ENCODE data around the gene SND1. TPM values are rescaled to one million over a fixed set of nuclear protein-coding genes. Genes with fewer than 3 reads are reported as not detected.

The SND1 gene
- total RNA-seq, 2 experiments from 2014 or later, result 193 to 214 TPM

DNA sequence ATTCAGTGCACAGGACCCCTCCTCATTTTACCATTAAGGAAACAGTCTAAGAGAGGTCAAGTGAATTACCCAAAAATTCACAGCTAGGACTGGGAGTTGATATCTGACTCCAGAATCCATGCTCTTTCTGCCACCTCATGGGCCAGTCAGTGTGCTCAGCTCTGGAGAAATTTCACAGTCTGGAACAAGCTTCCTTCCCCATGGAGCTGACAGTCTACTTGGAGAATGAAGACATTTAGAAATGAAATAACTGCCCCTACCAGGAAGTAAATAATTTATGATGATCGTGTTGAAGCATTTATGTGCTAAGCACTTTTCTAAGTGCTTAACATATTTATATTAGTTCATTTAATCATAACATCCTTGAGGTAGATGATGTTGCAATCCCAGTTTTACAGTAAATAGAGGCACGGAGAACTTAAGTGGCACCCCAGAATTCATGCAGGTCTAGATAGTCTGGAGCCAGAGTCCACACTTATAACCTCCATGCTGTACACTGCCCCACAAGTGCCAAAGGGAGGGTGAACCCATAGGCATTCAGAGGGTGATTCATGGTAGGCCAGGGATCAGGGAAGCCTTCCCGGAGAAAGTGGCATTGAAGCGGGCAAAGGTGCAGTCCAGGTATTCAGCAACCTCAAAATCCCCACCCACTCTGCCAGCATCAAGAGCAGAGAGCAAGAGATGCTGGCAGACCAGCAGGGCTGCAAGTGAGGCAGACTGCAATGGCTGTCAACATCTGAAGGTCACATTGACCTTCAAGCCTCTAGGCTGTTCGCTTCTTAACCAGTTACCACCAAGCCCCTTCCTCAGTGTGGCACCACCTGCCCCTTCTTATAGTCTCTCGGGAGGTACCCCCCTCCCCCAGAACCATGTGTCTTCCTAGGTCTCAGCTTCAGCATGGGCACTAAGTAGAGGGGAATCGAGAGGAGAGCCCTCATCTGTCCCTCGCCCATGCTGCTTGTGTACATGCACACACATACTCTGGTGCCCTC is 417.7 kb downstream of the SND1 start:
- no peaks in the 10 kb centered on the region for H3K27me3 Mint-ChIP-seq
- intact Hi-C loops (cut with DNase I, micrococcal nuclease), result no loop called here
- no peak overlapping the region for H3K4me3 Mint-ChIP-seq
- peaks cover 27% of the 10 kb centered on the region for H3K4me1 Mint-ChIP-seq
- POLR2A ChIA-PET, result no interaction called here
- DNase-seq (no peak), ATAC-seq (no peak)
- H3K9me3 Mint-ChIP-seq (ENCODE audit: low read depth), result no peaks in the 10 kb centered on the region
- no peak overlapping the region for H3K27ac Mint-ChIP-seq
- H3K36me3 Mint-ChIP-seq (ENCODE audit: low read depth), result peaks cover 4% of the 10 kb centered on the region
- CTCF ChIA-PET, result interaction anchor here (1.3 kb wide), 2 partner anchors 12 to 140 kb away, joined by 4 to 7 read pairs; no protein-coding TSS in a partner anchor

DNA sequence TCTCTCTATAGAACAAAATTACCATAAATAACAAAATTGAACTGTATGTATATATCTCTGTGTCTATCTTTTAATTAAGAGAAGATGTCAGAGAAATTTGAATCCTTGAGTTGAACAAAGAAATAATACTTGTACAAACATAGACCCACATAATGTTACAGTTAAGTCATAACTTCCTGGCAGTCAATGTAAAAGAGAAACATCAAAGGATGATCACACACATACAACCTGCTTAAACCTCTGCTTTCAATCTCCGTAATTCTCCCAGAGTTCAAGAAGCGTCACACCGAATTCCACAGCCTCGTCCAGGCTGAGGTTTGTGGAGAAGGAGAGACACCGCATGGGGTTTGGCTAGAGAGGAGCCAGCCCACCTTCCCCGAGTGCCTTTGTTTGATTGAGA is 419.4 kb downstream of the SND1 start:
- Mint-ChIP-seq H3K27me3 (no peaks in the 10 kb centered on the region), H3K36me3 (ENCODE audit: low read depth) (peaks cover 4% of the 10 kb centered on the region), H3K9me3 (ENCODE audit: low read depth) (no peaks in the 10 kb centered on the region), H3K4me1 (peaks cover 27% of the 10 kb centered on the region), H3K27ac (no peak overlapping the region), H3K4me3 (no peak overlapping the region)
- intact Hi-C loops (cut with DNase I, micrococcal nuclease), result no loop called here
- DNase-seq (no peak), ATAC-seq (peak; percentile 64)
- POLR2A ChIA-PET, result no interaction called here
- CTCF ChIA-PET, result interaction anchor here (0.6 to 0.7 kb wide), 3 partner anchors 12 to 376 kb away, joined by 3 to 5 read pairs (median 4); no protein-coding TSS in a partner anchor

GRCh38 chr7:128071801-128072200 is 419.8 kb downstream of the SND1 start:
- H3K27me3 Mint-ChIP-seq, result no peaks in the 10 kb centered on the region
- intact Hi-C loops (cut with DNase I, micrococcal nuclease), result no loop called here
- peaks cover 4% of the 10 kb centered on the region for H3K36me3 Mint-ChIP-seq (ENCODE audit: low read depth)
- ATAC-seq (no peak), DNase-seq (no peak)
- H3K4me1 Mint-ChIP-seq, result peaks cover 26% of the 10 kb centered on the region
- H3K27ac Mint-ChIP-seq, result no peak overlapping the region
- ChIA-PET POLR2A (no interaction called here), CTCF (interaction anchor here (0.6 to 0.7 kb wide), 2 partner anchors 60 to 375 kb away, joined by 4 to 5 read pairs; no protein-coding TSS in a partner anchor)
- no peak overlapping the region for H3K4me3 Mint-ChIP-seq
- no peaks in the 10 kb centered on the region for H3K9me3 Mint-ChIP-seq (ENCODE audit: low read depth)

DNA sequence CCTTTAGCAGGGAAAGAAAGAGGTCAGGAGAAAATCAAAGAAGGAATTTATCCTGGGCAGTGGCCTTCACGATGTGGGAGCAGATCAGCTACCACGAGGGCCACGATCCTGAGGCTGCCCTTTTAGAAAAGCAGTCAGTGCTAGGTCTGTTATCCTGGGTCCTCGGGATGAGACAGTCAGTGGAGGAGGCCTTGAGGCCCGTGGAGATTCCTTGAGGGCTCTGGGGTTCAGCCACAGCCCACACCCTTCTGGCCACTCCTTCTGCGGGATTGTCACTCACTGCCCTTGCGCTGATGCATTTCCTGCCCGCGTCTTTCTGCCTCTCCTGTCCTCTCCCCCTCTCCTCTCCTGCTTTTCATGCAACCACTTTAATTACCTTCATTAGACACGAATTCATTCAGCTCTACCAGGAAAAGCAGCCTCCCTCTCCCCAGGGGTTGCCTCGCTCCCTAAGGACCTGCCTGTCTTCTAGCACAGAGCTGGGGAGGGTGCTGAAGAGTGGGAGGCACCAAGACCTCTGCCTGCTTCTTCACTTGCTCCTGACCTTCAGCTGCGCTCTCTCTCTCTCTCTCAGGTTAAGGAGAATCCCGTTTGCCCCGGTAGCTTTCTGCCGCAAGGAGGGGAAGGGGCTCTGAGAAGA is 421.8 kb downstream of the SND1 start:
- ChIA-PET CTCF (interaction anchor here (0.6 to 0.9 kb wide), 3 partner anchors 10 to 184 kb away, joined by 3 to 5 read pairs (median 3); no protein-coding TSS in a partner anchor), POLR2A (no interaction called here)
- Mint-ChIP-seq H3K4me3 (no peak overlapping the region), H3K9me3 (ENCODE audit: low read depth) (no peaks in the 10 kb centered on the region), H3K27me3 (no peaks in the 10 kb centered on the region), H3K36me3 (ENCODE audit: low read depth) (peaks cover 4% of the 10 kb centered on the region), H3K27ac (no peak overlapping the region), H3K4me1 (peaks cover 15% of the 10 kb centered on the region)
- intact Hi-C loops (cut with DNase I, micrococcal nuclease), result no loop called here
- no peak for ATAC-seq
- no peak for DNase-seq

DNA sequence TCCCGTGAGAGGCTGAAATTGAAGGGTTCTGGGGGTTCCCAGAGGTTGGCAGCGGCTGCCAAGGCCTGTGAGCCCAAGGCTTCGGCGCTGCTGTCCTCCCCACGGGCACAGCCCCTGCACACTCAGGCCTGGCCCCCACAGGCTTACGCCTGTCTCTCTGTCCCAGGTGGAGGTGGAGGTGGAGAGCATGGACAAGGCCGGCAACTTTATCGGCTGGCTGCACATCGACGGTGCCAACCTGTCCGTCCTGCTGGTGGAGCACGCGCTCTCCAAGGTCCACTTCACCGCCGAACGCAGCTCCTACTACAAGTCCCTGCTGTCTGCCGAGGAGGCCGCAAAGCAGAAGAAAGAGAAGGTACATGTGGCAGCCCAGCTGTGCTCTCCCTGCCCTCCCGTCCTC is 422.3 kb downstream of the SND1 start:
- H3K4me3 Mint-ChIP-seq, result no peak overlapping the region
- POLR2A ChIA-PET, result no interaction called here
- no peak overlapping the region for H3K27ac Mint-ChIP-seq
- ATAC-seq, result no peak
- no peaks in the 10 kb centered on the region for H3K9me3 Mint-ChIP-seq (ENCODE audit: low read depth)
- CTCF ChIA-PET, result interaction anchor here (0.6 to 0.7 kb wide), 3 partner anchors 50 to 184 kb away, joined by 3 to 5 read pairs (median 4); no protein-coding TSS in a partner anchor
- peaks cover 4% of the 10 kb centered on the region for H3K36me3 Mint-ChIP-seq (ENCODE audit: low read depth)
- no peak for DNase-seq
- intact Hi-C loops (cut with DNase I, micrococcal nuclease), result no loop called here
- no peaks in the 10 kb centered on the region for H3K27me3 Mint-ChIP-seq
- H3K4me1 Mint-ChIP-seq, result peaks cover 15% of the 10 kb centered on the region

GRCh38 chr7:128074736-128075135 is 422.7 kb downstream of the SND1 start:
- Mint-ChIP-seq H3K4me3 (no peak overlapping the region), H3K9me3 (ENCODE audit: low read depth) (no peaks in the 10 kb centered on the region), H3K27me3 (no peaks in the 10 kb centered on the region), H3K27ac (no peak overlapping the region), H3K4me1 (peaks cover 15% of the 10 kb centered on the region), H3K36me3 (ENCODE audit: low read depth) (peaks cover 4% of the 10 kb centered on the region)
- POLR2A ChIA-PET, result no interaction called here
- no peak for ATAC-seq
- DNase-seq, result no peak
- CTCF ChIA-PET, result interaction anchor here (0.7 kb wide), 1 partner anchor 50 kb away, joined by 4 read pairs; no protein-coding TSS in a partner anchor
- intact Hi-C loops (cut with DNase I, micrococcal nuclease), result no loop called here

- no peak for ATAC-seq
Observed at GRCh38 chr7:128075242-128076095, 423.5 kb downstream of the SND1 start.

GRCh38 chr7:128076196-128076795 is 424.3 kb downstream of the SND1 start:
- DNase-seq (no peak), ATAC-seq (no peak)
- ChIA-PET POLR2A (no interaction called here), CTCF (interaction anchor here (0.7 kb wide), 1 partner anchor 45 kb away, joined by 4 read pairs; the partner anchor contains the start of gene LRRC4)
- intact Hi-C loops (cut with DNase I, micrococcal nuclease), result no loop called here
- Mint-ChIP-seq H3K27ac (no peak overlapping the region), H3K27me3 (no peaks in the 10 kb centered on the region), H3K9me3 (ENCODE audit: low read depth) (no peaks in the 10 kb centered on the region), H3K4me3 (no peak overlapping the region), H3K36me3 (ENCODE audit: low read depth) (peaks cover 8% of the 10 kb centered on the region), H3K4me1 (peaks cover 3% of the 10 kb centered on the region)

More at GRCh38 chr7:128075242-128076095, 423.5 kb downstream of the SND1 start:
- Mint-ChIP-seq H3K36me3 (ENCODE audit: low read depth) (peaks cover 4% of the 10 kb centered on the region), H3K27me3 (no peaks in the 10 kb centered on the region), H3K27ac (no peak overlapping the region), H3K9me3 (ENCODE audit: low read depth) (no peaks in the 10 kb centered on the region), H3K4me1 (peaks cover 10% of the 10 kb centered on the region), H3K4me3 (no peak overlapping the region)
- intact Hi-C loops (cut with DNase I, micrococcal nuclease), result no loop called here
- POLR2A ChIA-PET, result interaction anchor here (0.5 kb wide), 1 partner anchor 409 kb away, joined by 3 read pairs; no protein-coding TSS in a partner anchor
- CTCF ChIA-PET, result interaction anchor here (0.7 kb wide), 1 partner anchor 49 kb away, joined by 4 read pairs; no protein-coding TSS in a partner anchor
- DNase-seq, result no peak

DNA sequence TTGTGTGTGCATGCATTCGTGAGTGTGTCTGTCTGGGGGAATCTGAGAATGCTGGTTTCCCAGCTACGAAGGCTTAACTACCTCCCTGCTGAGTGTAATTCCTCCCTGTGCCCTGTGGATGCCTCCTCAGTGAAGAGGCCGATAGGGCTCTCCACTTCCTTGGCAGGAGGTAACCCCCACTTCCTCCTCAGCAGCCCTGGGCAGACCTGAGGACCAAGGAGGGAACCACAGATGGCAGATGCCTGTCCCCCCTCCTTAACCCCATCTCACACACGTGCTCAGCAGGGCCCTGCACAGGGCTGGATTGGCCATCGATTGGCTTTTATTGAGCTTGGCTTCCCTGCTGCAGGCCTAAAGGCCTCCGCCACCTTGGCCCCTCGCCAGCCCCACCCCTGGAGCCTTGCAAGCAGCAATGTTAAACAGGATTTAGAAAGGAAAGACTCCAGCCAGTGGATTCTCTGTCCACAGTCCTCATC is 424.8 kb downstream of the SND1 start:
- intact Hi-C loops (cut with DNase I, micrococcal nuclease), result no loop called here
- CTCF ChIA-PET, result interaction anchor here (0.7 kb wide), 1 partner anchor 46 kb away, joined by 4 read pairs; the partner anchor contains the start of gene LRRC4
- DNase-seq, result no peak
- POLR2A ChIA-PET, result no interaction called here
- H3K4me1 Mint-ChIP-seq, result no peaks in the 10 kb centered on the region
- H3K27ac Mint-ChIP-seq, result no peak overlapping the region
- no peaks in the 10 kb centered on the region for H3K27me3 Mint-ChIP-seq
- H3K9me3 Mint-ChIP-seq (ENCODE audit: low read depth), result no peaks in the 10 kb centered on the region
- ATAC-seq, result no peak
- no peak overlapping the region for H3K4me3 Mint-ChIP-seq
- peaks cover 8% of the 10 kb centered on the region for H3K36me3 Mint-ChIP-seq (ENCODE audit: low read depth)

DNA sequence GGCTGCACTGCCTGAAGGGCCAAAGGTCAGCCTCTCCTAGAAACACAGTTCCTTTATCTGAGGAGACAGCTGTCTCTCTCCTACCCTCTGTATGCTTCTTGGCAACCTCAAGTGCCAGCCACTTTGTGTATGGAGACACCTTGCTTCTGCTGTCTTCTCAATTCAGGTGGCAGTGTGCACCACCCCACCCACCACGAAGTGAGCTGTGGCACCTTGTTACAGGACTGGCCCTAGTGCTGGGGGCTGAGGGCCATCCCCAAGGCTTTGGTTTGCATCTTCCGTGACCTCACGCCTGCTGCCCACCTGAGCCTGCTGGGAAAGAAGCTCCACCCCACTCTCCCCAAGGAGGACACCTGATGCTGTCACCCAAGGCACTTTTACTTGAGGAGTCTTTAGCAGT is 426.3 kb downstream of the SND1 start:
- Mint-ChIP-seq H3K36me3 (ENCODE audit: low read depth) (peaks cover 10% of the 10 kb centered on the region), H3K9me3 (ENCODE audit: low read depth) (no peaks in the 10 kb centered on the region), H3K27me3 (no peaks in the 10 kb centered on the region), H3K4me1 (no peaks in the 10 kb centered on the region), H3K27ac (no peak overlapping the region), H3K4me3 (no peak overlapping the region)
- DNase-seq (no peak), ATAC-seq (no peak)
- POLR2A ChIA-PET, result no interaction called here
- intact Hi-C loops (cut with DNase I, micrococcal nuclease), result no loop called here
- CTCF ChIA-PET, result no interaction called here
